NCI-H82 (cell line): ENCODE measurements around the gene SPSB1.

Source experiments
- DNase-seq: peaks from one replicate; lab custom pipeline; 2025; lab: John Stamatoyannopoulos, UW

Gene SPSB1

DNA sequence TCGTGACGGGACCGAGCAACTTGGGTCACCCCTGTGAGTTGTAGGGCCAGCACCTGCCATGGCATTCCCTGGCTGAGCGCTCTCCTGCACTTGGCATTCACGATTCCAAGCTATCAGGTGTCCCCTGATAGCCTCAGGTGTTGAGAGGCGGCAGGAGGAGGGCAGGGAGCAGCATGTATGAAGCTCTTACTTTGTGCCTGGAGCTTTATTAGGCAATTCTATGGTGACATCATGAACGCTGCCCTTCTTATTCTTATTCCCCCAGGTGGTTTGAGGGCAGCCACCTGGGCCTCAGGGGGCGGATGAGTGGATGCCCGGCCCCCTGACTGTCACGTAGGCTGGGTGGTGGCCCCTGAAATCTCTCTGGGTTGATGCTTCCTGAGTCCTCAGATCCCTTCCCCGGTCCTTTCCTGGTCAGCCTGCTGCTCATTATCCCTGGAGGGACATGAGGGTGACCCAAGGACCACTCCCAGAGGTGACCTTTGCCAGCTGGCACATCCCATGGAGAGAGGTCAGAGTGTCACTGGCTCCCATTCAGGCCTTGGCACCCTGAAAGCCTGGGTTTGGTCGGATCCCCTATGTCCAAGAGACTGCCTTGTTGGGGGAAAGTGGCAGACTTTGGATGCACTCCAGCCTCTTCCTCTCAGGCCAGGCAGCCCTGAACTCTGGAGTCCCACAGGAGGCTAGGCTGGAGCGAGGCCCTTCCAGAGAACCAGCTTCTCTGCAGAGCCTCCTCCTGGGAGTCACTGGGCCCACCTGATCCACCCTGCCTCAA lies 51.9 kb downstream of the SPSB1 start:
- no peak for DNase-seq

GRCh38 chr1:9345471-9345870 lies 52.8 kb downstream of the SPSB1 start:
- DNase-seq = no peak

GRCh38 chr1:9345922-9346321 lies 53.2 kb downstream of the SPSB1 start:
- no peak for DNase-seq

DNA sequence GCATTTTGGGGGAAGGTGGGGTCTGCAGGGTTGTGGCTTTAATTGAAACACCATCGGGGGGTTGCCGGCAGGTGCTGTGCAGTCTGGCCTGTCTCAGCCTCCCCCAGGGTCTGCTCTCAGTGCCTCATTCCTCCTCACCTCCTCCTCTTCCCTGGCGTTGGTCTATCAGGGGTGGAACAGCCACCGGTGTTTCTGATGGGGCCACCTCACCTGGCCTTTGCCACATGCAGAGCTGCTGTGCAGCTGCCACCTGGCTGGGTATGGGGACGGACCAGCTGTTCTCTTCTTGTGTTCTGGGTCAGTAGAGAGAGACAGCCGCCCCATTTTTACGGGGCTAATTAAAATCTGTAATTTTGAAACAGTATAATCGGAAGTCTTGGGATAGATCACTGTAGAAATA lies 53.9 kb downstream of the SPSB1 start:
- DNase-seq = no peak

GRCh38 chr1:9347095-9347850 lies 54.6 kb downstream of the SPSB1 start:
- no peak for DNase-seq

DNA sequence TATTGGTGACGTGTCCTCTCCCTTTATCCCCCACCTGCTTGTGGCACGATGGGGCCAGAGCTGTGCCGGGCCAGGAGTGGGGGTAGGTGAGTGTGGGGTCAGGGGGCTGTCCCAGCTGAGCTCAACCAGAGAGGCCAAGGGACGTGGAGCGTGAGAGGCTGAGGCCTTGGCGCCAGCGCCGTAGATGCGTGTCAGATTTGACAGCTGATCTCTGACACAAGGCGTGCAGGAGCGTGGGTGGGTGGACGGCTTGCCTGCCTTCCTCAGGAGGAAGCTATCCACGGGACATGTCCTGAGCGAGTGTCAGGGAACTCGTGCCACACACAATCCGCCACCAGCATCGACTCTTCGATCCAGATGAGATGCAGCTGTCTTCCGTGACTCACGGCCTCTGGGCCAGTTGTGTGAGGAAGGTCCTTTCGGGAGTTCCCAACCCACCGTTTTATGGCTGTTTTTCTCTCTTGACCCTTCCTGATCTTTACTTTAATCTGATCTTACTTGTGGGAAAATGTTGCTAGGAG lies 56.7 kb downstream of the SPSB1 start:
- DNase-seq = no peak

DNA sequence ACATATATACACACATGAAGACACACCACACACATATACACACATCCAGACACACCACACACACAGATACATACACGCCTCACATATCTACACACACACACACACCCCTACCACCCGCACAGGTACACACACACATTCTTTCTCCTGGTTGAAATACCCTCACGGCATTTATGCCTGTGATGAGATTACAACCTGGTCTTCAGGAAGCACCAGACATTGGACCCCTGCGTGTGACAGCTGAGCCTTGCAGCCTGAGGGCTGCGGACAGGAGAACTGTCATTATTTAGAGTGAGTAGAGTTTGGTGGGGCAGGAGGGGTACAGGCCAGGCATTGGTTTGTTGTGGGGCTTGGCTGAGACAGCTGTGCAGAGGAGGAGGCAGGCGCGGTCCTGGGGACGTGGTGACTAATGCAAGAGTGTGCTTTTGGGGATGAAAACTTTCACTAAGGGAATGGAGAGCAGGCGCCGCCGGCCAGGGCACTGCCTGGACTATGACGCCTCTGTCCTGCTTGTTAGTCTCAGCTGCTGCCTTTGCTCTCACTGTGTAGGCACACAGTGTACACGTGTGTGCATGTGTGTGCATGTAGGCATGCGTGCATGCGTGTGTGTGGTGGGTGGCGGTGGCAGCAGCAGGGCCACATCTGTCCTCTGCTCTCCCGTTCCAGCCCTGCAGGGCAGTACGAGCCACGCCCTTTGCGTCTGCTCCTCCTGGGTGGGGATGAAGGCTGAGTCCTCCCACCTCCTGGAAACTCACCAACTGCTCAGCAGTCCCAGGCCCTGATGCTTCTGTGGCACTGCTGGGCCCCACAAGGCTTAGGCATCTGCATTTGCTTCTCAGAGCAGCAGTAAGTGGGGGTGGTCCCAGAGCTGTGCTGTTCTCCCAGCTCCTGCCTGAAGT lies 57.6 kb downstream of the SPSB1 start:
- peak; percentile 48 for DNase-seq

DNA sequence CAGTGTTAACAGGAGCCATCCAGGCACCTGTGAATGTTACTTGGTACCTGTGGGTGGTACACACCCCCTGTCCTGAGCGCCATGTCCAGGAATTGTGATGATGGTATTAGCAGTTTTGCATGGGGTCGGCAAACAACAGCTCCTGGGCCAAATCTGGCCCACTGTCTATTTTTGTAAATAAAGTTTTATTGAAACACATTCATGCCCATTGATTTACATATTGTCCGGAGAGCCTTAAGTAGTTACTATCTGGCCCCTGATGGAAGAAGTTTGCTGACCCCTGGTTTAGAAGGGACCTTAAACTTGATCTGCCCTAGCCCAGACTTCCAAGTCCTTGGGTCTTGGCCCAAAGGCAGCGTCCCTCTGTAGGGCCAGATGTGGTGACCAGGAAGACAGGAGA lies 58.3 kb downstream of the SPSB1 start:
- no peak for DNase-seq

DNA sequence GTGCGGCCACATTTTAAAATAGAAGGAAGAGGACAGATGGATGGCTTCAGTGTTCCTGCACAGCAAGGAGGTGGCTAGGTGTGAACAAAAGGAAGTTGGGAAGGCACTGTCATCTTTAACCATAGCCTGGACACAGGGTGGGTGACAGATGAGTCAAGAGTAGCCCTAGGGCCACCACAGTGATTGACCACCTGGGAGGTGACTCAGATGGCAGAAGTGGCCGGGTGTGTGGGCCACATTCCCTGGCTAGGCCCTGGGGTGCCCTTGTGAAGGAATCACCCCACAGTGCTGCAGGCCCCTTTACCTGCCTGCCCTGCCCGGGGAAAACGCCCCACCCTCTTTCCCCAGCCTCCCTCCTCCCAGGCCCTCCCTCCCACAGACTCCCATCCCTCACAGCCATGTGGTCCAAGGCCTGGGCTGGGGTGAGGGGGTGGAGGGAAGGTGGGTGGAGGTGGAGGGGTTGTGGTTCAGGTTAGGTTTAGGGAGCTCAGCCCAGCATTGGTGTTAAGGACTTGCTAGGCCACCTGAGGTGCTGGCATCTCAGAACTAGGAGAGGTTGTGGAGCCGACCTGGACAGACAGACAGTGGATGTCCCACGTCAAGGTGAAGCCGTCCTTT lies 59.1 kb downstream of the SPSB1 start:
- DNase-seq = no peak

GRCh38 chr1:9352377-9353134 lies 59.9 kb downstream of the SPSB1 start:
- peak; percentile 59 for DNase-seq

DNA sequence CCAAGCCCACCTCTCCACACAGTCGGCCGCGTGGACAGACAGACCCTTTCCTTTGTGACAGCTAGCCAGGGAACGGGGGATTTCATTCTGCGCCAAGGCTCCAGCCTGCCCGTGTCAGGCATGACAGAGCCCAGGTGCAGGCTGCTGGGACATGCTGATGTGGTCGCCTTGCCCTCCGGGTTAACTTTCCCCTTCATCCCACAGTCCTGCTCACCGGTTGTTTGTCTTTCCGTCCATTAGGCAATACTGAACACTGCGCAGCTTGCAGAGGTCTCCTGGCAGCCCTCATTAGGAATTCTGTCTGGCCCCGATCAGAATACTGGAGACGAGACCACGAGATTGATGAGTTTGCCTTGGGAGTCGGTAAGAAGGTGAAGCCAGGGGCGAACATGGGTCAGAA lies 62.8 kb downstream of the SPSB1 start:
- no peak for DNase-seq

GRCh38 chr1:9356021-9356420 lies 63.3 kb downstream of the SPSB1 start:
- DNase-seq = no peak

- no peak for DNase-seq
Observed at GRCh38 chr1:9356829-9357466, 64.3 kb downstream of the SPSB1 start.

- no peak for DNase-seq
Observed at GRCh38 chr1:9357958-9358357, 65.3 kb downstream of the SPSB1 start.

DNA sequence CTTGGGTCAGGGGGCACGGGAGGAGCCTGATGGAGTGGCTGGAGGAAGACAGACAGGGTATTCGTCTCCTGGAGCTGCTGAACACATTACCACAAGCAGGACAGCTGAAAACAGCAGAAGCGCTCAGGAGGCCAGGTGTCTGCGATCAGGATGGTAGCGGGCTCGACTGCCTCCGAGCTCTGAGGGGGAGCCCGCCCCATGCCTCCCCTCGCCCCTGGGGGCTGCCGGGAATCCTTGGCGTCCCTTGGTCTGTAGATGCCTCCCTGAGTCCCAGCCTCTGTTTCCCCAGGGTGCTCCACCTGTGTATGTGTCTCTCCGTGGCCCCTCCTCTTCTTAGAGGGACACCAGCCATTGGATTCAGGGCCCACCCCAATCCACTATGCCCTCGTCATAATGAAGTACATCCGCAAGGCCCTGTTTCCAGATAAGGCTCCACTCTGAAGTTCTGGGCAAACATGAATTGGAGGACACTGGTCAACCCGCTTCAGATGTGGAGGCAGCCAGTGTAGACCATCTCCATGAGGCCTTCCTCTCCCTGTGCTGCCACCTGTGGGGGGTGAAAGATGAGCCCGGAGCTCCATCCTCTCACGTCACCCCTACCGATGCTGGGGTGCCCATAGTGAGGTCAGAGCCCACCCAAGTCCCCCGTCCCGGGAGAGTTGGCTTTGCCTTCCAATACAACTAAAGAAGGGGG lies 67.8 kb downstream of the SPSB1 start:
- DNase-seq = no peak

GRCh38 chr1:9361630-9362260 lies 69.1 kb downstream of the SPSB1 start:
- no peak for DNase-seq

GRCh38 chr1:9362488-9362887 lies 69.8 kb downstream of the SPSB1 start:
- no peak for DNase-seq

DNA sequence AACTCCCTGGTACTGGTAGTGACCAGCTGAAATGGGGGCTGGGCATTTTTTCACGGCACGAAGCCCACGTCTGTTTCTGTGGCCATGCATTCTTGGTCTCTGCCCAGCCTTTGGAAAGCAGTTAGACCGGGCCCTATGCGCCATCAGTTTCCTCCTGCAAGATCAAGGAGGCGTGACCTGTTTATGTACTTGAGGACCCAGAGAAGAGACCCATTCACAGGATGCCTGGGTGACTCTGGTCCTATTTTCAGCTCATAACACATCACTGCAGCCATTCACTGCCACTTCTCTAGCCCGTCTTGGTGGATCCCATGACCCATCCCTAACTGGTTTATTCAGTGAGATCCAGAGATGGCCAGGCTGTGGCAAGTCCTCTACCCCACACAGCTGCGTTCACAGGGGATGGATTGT lies 70.4 kb downstream of the SPSB1 start:
- no peak for DNase-seq

GRCh38 chr1:9366298-9366697 lies 73.6 kb downstream of the SPSB1 start:
- no peak for DNase-seq
